ENCODE data around the gene CAMK2A.

- TF ChIP-seq CTCF (conservative IDR thresholded peaks at IDR 0.05 in 1 of 2, IDR thresholded peaks at IDR 0.05 in 1 of 2; ENCODE audit: low read depth in 1 of 2, low read length in 2 of 2) (no peak), EZH2 (IDR thresholded peaks at IDR 0.05; ENCODE audit: low read length, missing control alignments) (no peak)
Observed at GRCh38 chr5:150253416-150254208, 36.0 kb downstream of the CAMK2A start.

All from fibroblast of lung (primary cell).